HCT116 (cell line): ENCODE measurements around the gene RAET1G.

ENCODE experiments used
- ELF1 ChIP-seq: IDR thresholded peaks from 2 replicates; pipeline ENCODE4 v1.6.1; 2012; ENCODE audit warnings: low read depth, borderline replicate concordance
- EZH2 ChIP-seq: fragments of 200-600 bp; sonication (generic); IDR thresholded peaks from 2 replicates; pipeline ENCODE4 v1.6.1; 2017; ENCODE audit warnings: antibody characterized with exemption, mixed run types
- POLR2A ChIP-seq: IDR thresholded peaks from 2 replicates; pipeline ENCODE4 v1.7.0; 2011; ENCODE audit warnings: borderline replicate concordance; ENCODE audit not compliant: insufficient read depth, insufficient read length; ENCODE audit errors: extremely low read depth
- POLR2AphosphoS5 ChIP-seq: IDR thresholded peaks from 2 replicates; pipeline ENCODE4 v1.6.1; 2011; ENCODE audit warnings: mild to moderate bottlenecking, low read depth, low read length, moderate library complexity
- SP1 ChIP-seq: IDR thresholded peaks from 2 replicates; pipeline ENCODE4 v1.6.1; 2012; ENCODE audit warnings: low read depth
- TF ChIP-seq, protein P1 (sequence below), 3 experiments: fragments of 200-600 bp in 1 of 3; sonication (generic) in 1 of 3; IDR thresholded peaks in 2 of 3; conservative IDR thresholded peaks in 1 of 3; 2 replicates each; pipeline ENCODE4 v1.5.1; 2012 to 2017; ENCODE audit warnings: low read depth in 2 of 3, low read length in 2 of 3, antibody characterized with exemption in 1 of 3, borderline replicate concordance in 1 of 3, control low read depth in 1 of 3, mild to moderate bottlenecking in 1 of 3, mixed read lengths in 1 of 3, mixed run types in 1 of 3, moderate library complexity in 1 of 3; ENCODE audit not compliant: insufficient read depth in 1 of 3
- TF ChIP-seq, protein P2 (sequence below): IDR thresholded peaks from 2 replicates; pipeline ENCODE4 v1.6.1; 2011; ENCODE audit warnings: mild to moderate bottlenecking, low read length, moderate library complexity; ENCODE audit not compliant: insufficient replicate concordance; ENCODE audit errors: extremely low read depth
- TF ChIP-seq, protein P3 (sequence below): IDR thresholded peaks from 2 replicates; pipeline ENCODE4 v1.6.1; 2012

DNA sequence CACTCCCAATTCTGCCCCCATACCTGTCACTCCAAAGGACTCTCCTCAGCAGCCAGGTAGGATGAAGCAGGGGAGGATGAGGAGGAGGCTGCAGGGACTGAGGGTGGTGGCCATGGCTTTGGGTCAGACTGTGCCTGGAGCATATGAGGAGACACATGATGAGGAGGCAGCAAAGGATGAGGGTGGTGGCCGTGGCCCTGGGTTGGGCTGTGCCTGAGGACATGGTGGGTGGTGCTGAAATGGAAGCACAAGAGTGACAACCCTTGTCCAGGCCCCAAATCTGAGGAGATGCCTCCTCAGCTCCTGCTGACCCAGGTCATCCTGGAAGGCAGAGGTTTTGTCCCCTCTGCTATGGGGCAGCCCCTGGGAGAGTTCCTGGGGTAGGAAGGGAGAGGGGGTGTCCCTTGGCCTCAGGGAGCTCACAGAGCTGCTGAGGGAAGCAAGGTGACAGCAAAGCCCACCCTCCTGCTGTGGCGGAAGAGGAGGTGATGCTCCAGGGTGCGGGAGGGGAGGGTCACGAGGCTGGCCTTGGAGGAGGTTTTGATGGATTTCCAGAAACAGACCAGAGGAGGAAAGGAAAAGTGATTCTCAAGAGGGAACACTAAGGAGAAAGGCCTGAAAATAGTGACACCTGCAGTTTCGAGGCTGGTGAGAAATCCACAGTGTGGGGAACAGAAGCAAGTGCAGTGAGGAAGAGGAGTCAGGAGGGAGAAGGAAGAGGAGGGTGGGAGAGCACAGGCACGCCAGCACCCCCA, 4.6 kb downstream of the RAET1G start:
- TF ChIP-seq, protein P1, sequence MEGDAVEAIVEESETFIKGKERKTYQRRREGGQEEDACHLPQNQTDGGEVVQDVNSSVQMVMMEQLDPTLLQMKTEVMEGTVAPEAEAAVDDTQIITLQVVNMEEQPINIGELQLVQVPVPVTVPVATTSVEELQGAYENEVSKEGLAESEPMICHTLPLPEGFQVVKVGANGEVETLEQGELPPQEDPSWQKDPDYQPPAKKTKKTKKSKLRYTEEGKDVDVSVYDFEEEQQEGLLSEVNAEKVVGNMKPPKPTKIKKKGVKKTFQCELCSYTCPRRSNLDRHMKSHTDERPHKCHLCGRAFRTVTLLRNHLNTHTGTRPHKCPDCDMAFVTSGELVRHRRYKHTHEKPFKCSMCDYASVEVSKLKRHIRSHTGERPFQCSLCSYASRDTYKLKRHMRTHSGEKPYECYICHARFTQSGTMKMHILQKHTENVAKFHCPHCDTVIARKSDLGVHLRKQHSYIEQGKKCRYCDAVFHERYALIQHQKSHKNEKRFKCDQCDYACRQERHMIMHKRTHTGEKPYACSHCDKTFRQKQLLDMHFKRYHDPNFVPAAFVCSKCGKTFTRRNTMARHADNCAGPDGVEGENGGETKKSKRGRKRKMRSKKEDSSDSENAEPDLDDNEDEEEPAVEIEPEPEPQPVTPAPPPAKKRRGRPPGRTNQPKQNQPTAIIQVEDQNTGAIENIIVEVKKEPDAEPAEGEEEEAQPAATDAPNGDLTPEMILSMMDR (IDR thresholded peaks at IDR 0.05 in 2 of 3, conservative IDR thresholded peaks at IDR 0.05 in 1 of 3; ENCODE audit: borderline replicate concordance in 1 of 3, insufficient read depth in 1 of 3, low read depth in 2 of 3, low read length in 2 of 3): no peak
- TF ChIP-seq, protein P2, sequence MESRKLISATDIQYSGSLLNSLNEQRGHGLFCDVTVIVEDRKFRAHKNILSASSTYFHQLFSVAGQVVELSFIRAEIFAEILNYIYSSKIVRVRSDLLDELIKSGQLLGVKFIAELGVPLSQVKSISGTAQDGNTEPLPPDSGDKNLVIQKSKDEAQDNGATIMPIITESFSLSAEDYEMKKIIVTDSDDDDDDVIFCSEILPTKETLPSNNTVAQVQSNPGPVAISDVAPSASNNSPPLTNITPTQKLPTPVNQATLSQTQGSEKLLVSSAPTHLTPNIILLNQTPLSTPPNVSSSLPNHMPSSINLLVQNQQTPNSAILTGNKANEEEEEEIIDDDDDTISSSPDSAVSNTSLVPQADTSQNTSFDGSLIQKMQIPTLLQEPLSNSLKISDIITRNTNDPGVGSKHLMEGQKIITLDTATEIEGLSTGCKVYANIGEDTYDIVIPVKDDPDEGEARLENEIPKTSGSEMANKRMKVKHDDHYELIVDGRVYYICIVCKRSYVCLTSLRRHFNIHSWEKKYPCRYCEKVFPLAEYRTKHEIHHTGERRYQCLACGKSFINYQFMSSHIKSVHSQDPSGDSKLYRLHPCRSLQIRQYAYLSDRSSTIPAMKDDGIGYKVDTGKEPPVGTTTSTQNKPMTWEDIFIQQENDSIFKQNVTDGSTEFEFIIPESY: no peak
- TF ChIP-seq EZH2 (no peak), POLR2A (no peak), POLR2AphosphoS5 (no peak), ELF1 (no peak), SP1 (no peak)
- TF ChIP-seq, protein P3, sequence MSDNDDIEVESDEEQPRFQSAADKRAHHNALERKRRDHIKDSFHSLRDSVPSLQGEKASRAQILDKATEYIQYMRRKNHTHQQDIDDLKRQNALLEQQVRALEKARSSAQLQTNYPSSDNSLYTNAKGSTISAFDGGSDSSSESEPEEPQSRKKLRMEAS: no peak
